HG03571 (cell line): ENCODE measurements around the gene PLA2G2C.
"Not testable (repeated sequence)": the region's sequence is repeated elsewhere in the genome, so short reads cannot be mapped to it uniquely, and the experiment has no call there.

Experiments used
- ATAC-seq: cut with Tn5 transposase; IDR thresholded peaks from one replicate; pipeline ENCODE4 v1.9.1; 2021; ENCODE audit not compliant: unreplicated experiment

PLA2G2C gene

GRCh38 chr1:20138346-20138745 is 48.0 kb downstream of the PLA2G2C start:
- ATAC-seq = no peak

- no peak for ATAC-seq
Observed at GRCh38 chr1:20137604-20138003, 48.7 kb downstream of the PLA2G2C start.

GRCh38 chr1:20137055-20137454 is 49.3 kb downstream of the PLA2G2C start:
- ATAC-seq = no peak

GRCh38 chr1:20136249-20136648 is 50.1 kb downstream of the PLA2G2C start:
- no peak for ATAC-seq

- ATAC-seq = no peak
Observed at GRCh38 chr1:20134995-20135394, 51.3 kb downstream of the PLA2G2C start.

- not testable (repeated sequence) for ATAC-seq
Observed at GRCh38 chr1:20130518-20130917, 55.8 kb downstream of the PLA2G2C start.

GRCh38 chr1:20126806-20127440 is 59.4 kb downstream of the PLA2G2C start:
- no peak for ATAC-seq

- ATAC-seq = peak; percentile 56
Observed at GRCh38 chr1:20126041-20126805, 60.1 kb downstream of the PLA2G2C start.

- no peak for ATAC-seq
Observed at GRCh38 chr1:20125100-20125499, 61.2 kb downstream of the PLA2G2C start.

- ATAC-seq = no peak
Observed at GRCh38 chr1:20124456-20125057, 61.8 kb downstream of the PLA2G2C start.

- no peak for ATAC-seq
Observed at GRCh38 chr1:20123722-20124455, 62.4 kb downstream of the PLA2G2C start.

GRCh38 chr1:20120796-20121195 is 65.5 kb downstream of the PLA2G2C start:
- no peak for ATAC-seq

- ATAC-seq = no peak
Observed at GRCh38 chr1:20119347-20119746, 67.0 kb downstream of the PLA2G2C start, which contains the start of gene PLA2G2D. PLA2G2D (minus strand) TSS chr1:20119536; CDS start chr1:20119498, 38 bp downstream.

GRCh38 chr1:20117236-20117635 is 69.1 kb downstream of the PLA2G2C start:
- ATAC-seq = no peak

- no peak for ATAC-seq
Observed at GRCh38 chr1:20115916-20116315, 70.4 kb downstream of the PLA2G2C start.

GRCh38 chr1:20115479-20115878 is 70.8 kb downstream of the PLA2G2C start:
- no peak for ATAC-seq

GRCh38 chr1:20114021-20114648 is 72.2 kb downstream of the PLA2G2C start:
- ATAC-seq = no peak
